HPDE6-E6E7 (cell line): ENCODE measurements around the gene SPOP.

ENCODE experiments used
- DNase-seq: peaks from one replicate; pipeline ENCODE4 v3.0.0; 2011; ENCODE audit warnings: missing footprints; ENCODE audit errors: extremely low spot score

Gene SPOP

DNA sequence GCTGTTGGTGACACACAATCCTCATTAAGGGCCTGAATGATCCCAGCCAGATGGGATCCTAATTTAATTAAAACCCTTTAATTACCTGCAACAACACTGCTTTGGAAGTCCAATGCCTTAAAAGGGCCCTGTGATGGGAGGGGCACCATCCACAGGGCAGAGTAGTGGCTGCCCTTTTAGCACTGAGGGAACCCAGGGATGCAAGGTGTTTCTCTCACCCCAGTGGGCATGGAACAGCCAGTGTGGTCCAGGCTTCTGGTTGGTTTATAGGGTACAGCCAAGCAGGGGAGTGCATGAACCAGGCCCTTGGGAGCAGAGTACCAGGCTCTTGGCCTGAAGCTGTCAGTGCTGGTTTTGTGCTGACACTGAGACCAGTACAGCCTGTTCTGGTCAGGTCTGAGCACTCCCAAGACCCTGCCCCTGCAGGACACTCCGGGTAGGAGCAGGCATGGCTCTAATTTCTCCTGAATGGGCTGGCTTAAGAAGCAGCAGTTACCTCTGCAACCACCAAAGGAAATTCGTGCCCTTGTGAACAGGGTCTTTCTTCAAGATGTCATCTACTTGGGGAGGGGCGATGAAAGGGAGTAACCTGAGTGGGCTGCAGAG, 92.4 kb downstream of the SPOP start:
- no peak for DNase-seq

DNA sequence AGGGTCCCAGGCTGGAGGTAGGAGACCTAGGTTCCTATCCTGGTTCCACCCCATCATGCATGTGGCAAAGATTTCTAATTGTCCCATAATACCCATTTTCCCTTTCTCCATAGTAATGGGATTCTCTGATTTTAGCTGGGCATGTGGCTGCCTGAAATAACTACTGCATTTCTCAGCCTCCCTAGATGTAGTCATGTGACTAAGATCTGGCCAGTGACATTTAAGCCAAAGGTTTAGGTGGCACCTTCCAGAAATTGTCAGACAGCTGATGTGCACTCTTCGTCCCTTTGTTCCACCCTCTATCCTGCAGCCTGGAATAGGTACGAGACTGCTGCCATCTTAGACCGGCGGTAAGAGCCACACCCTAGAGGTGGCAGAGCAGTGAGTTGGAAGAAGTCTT, 94.0 kb downstream of the SPOP start:
- no peak for DNase-seq

DNA sequence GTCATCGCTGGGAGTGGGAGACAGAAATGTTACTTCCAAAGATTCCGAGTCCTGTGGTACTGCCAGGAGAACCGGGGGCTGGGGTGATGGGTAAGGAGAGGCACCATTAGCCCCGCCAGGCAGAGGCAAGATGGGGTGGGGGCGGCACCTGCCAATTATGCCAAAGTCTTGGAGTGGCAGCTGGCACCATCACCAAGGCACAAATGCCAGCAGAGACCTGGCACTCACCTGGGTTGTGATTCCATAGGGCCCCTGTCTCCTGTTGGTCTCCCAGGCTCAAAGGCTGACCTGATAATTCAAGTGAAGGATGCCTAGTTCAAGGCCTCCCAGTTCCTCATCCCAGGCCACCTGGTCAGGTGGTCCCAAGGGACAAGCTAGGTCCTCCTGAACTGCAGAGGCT, 94.7 kb downstream of the SPOP start:
- DNase-seq, result no peak

DNA sequence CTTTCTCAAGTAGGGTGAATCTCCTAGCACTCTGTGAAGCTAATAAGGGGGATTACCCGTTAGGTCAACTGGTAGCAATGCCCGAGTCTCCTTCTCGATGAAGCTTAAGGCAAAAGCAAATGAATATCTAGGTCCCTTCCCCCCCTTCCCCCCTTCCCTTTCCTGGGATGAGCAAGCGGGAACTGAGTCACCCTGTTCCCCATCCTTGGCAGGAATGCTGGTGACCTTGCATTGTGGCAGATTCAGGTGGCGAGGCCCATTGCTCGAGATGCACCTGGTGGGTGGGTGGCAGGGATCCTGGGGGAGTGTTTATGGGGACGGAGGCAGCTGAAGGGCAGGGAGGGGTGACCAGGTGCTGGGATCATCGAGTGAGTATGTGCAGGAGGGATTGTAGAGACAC, 95.1 kb downstream of the SPOP start:
- no peak for DNase-seq

DNA sequence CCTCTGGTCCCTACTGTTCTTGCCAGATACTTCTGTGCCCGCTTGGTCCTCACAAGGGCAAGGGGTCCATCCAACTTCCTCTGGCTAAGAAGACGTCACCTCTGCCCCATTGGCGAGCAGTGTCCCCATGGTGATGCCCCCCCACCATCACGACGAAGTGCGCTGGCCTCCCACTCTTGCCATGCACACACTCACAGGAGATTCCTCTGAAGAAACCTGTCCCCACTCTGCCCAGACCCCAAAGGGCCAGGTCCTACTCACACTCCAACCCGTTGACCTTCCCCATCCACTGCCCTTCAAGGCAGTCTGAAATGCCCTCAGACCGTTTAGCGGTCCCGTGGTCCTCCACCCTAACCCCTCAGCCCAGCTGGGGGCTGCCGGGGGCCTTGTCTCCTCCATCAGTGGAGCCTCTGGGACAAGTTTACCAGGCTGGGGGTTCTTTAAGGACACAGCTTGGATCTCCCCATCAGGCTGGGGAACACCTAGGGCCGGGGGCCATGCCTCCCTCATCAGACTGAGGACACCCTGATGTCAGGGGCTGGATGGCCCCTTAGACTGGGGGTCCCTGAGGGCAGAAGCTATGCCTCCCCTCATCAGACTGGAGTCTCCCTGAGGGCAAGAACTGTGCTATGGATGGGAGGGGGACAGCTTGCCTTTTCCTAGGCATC, 95.7 kb downstream of the SPOP start:
- DNase-seq, result no peak

DNA sequence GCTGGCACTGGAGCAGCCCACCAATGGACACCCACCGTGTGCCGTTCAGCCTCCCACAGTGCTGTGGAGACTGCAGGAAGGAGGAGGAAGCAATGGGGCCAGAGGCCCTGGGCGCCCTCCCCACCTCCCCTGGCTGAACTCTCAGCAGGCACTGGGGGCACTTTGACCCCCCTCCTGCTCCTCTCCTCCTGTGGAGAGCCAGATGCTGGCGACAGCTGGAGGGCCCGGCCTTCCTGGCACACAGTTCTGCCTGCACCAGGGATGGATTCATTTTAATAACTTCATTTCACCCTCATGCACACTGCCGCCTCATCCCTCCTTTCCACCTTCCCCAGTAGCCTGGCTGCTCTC, 96.3 kb downstream of the SPOP start:
- no peak for DNase-seq

DNA sequence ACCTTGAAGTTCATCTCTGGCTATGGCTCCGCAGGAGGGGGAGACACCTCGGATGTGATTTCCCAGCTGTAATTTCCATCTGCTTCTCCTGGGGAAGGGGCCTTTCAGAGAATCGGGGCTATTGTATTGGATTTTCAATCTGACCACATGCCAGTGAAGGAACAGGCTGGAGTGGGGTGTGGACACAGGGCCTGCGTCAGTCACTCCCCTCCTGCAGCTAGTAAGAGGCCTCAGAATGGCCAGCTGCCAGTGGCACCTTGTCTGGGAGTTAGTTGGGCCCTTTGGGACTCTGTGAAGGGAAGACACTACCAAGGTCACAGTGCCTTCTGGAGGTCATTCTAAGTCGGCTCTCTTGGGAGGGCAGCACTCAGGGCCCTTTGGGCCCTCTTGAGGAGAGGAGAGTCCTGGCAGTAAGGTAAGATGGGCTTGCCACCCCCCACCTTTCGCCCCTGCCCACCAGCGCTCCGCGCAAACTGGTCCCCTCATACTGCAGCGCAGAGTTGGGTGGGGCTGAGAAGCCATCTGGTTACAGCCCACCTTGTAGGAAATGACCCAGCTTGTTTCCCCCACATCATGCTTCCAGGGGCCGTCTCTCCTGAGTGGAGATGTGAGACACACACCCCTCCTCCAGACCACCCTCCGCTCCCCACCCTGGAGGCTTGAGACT, 96.8 kb downstream of the SPOP start:
- no peak for DNase-seq

DNA sequence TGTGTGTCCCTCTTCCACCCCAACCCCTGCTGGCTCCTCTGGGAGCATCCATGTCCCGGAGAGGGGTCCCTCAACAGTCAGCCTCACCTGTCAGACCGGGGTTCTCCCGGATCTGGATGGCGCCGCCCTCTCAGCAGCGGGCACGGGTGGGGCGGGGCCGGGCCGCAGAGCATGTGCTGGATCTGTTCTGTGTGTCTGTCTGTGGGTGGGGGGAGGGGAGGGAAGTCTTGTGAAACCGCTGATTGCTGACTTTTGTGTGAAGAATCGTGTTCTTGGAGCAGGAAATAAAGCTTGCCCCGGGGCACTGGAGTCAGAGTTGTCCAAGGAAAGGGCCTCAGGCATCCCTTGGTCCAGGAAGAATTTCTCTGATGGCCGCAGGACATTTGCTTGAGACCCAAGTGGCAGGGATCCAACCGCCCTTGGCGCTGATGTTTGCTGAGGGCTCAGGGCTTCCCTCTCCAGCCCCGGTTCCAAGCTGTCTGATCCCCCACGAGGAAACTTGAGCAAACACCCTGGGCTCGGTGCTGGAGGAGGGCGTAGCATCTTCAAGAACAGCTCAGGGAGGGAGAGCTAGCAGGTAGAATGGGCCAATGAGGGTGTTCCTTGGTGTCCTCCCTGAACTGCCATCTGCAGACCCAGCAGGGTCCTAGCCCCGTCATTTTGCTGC, 97.7 kb downstream of the SPOP start:
- no peak for DNase-seq

DNA sequence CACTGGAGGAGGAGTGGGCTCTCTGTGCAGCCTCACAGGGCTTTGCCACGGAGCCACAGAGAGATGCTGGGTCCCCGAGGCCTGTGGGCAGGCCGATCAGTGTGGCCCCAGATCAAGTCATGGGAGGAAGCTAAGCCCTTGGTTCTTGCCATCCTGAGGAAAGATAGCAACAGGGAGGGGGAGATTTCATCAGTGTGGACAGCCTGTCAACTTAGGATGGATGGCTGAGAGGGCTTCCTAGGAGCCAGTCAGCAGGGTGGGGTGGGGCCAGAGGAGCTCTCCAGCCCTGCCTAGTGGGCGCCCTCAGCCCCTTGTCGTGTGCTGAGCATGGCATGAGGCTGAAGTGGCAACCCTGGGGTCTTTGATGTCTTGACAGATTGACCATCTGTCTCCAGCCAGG, 98.4 kb downstream of the SPOP start:
- DNase-seq, result no peak

DNA sequence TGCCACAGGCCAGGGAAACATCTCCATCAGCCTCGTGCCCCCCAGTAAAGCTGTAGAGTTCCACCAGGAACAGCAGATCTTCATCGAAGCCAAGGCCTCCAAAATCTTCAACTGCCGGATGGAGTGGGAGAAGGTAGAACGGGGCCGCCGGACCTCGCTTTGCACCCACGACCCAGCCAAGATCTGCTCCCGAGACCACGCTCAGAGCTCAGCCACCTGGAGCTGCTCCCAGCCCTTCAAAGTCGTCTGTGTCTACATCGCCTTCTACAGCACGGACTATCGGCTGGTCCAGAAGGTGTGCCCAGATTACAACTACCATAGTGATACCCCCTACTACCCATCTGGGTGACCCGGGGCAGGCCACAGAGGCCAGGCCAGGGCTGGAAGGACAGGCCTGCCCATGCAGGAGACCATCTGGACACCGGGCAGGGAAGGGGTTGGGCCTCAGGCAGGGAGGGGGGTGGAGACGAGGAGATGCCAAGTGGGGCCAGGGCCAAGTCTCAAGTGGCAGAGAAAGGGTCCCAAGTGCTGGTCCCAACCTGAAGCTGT, 98.9 kb downstream of the SPOP start:
- no peak for DNase-seq

DNA sequence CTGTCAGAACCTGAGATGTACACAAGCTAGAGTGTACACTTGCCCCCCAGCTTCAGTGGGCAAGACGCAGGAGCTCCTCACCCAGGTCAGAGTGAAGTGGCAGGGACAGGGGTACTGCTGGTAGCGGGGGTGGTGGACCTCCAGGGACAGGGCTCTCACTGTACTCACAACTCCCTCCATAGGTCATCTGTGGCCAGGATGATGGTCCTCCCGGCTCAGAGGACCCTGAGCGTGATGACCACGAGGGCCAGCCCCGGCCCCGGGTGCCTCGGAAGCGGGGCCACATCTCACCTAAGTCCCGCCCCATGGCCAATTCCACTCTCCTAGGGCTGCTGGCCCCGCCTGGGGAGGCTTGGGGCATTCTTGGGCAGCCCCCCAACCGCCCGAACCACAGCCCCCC, 99.5 kb downstream of the SPOP start:
- no peak for DNase-seq

DNA sequence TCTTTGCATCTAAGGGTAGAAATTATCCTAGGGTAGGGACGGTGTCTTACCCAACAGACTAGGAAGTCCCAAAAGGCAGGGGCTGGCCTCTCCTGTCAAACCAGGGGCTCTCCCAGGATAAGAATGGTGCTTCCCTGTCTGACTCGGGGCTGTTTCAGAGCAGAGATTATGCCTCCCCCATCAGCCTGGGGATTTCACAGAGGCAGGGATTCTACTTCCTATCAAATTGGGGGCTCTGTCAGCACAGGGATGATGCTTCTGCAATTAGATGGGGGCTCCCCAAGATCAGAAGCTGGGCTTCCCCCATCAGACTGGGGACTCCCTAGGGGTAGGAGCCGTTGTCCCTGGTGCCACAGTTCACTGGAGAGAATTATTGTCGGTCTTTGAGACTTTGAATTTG, 99.9 kb downstream of the SPOP start:
- no peak for DNase-seq

DNA sequence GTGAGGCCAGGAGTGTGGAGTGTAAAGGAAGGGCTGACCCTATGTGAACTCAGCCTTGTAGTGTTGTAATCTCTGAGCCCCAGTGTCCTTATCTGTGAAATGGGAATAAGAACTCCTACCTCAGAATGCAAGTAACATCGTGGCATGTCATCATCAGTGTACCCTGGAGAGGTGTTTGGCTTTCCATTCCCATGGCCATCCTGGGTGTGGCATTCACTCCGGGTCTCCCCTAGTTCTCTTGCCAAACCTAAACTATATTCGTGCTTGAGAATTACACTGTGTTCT, 100.3 kb downstream of the SPOP start:
- no peak for DNase-seq

DNA sequence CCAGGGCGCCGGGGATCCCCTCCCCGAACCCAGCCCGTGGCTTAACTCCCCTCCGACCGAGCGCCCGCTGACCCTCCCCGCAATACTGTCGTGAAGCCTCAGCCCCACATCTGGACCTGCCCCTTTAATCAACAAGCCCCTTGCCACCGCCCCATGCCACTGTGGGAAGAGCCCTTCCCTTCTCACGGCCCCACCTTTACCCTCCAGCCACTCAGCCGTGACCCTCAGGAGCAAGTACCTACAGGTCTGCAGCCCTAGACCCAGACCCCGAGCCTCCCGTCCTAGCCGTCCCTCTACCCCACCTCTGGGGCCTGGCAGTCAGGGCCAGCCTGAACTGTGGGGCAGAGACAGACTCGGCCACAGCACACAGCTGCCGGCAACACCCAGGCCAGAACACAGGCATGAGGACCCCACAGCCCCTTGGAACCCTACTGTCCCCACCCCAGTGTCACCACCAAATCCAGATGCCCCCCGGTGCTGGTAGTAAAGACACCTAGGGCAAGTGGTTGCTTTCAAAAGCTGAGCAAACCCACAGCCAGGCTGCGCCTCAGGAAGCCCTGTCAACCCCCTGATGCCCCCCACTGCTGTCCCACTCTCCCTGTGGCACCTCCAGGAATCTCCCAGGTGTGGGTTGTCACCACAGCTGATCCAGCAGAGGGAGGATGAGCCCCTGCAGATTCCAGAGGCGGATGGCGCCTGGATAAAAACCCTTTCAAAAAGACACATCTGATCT, 100.8 kb downstream of the SPOP start:
- no peak for DNase-seq

DNA sequence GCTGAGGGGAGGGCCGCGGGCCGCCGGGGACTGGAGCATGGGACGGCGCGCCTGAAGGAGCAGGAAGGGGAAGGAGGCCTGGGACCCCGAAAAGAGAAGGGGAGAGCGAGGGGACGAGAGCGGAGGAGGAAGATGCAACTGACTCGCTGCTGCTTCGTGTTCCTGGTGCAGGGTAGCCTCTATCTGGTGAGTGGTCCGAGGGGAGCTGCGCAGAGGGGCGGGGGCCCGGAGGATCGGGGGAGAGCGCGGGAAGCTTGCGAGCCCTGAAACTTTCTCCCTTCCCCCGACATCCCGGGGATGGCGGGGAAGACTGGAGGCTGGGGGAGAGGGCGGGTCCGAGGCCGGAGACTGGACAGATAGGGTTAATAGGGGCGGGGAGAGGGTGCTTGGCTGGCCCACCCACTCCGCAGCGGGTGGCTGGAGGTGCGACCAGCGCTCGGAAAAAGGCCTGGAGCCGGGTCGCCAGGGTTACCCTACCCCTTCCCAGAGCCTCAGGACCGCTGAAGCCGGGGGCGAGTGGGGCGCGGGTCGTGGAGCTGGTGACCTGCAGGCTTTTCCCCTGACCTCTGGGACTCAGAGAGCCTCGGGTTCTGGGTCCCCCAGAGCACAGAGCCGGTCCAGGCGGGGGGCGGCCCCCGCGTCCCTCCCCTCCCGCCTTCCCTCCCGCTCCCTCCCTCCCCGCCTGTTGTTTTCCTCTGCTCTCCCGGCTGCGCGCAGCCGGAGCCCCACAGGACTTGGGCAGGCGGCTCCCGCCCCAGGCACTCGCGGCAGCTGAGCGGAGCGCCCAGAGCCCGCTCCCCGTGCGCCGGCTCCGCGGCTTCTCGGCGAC, 101.6 kb downstream of the SPOP start:
- DNase-seq, result no peak

DNA sequence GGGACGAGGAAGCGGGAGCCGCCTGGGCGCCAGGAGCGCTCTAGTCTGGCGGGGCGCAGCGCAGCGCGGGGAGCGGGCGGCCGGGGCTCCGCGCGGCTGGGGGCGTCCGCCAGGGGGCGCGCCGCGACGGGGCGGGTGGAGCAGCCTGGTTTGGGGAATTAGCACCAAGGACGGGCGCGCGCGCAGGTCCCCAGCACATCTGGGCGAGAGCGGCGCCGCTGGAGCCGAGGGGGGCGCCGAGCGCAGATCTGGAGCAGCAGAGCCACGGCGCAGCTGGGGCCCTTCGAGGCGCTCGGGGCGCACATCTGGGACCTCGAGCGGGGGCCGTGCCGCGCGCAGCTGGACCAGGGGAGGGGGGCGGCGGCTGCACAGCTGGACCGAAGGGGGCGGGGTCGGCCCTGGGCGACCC, 102.2 kb downstream of the SPOP start, which contains the start of gene NXPH3:
NXPH3 (plus strand) TSS at position 193 of the 409 bp plus-strand sequence. CDS start 349 bp downstream, outside the sequence.
- no peak for DNase-seq

DNA sequence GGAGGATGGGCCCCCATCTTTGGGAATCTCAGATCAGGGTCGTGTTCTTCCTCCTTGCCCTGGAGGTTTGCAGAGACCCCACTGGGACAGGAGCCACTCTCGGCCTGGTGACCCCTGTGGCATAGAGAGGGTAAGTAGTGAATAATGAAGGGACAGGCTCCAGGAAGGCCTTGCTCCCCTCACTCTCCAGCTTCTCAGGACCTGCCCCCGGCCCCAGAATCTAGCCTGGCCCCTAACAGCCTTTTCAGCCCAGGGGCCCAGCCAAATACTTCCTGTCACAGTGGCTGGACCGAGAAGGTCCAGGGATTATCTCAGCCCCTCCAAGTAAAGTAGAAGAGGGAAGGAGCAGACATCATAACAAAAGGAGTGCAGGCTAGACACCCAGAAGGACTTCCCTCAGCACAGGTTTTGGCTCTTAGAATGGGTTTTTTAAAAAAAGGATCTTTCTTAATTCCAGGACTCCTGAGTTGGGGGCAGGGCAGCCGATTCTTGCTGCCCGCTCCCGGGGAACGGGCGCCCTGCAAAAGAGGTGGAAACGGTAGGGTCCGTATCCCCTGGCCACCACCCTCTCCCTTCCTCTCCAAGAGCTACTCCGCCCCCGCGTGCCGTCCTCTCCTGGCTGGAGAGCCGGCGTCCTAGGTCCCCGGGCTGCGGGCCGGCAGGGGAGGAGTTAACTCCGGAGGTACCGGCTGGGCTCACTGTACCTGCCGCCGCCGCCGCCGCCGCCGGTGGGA, 102.8 kb downstream of the SPOP start:
- DNase-seq, result no peak

DNA sequence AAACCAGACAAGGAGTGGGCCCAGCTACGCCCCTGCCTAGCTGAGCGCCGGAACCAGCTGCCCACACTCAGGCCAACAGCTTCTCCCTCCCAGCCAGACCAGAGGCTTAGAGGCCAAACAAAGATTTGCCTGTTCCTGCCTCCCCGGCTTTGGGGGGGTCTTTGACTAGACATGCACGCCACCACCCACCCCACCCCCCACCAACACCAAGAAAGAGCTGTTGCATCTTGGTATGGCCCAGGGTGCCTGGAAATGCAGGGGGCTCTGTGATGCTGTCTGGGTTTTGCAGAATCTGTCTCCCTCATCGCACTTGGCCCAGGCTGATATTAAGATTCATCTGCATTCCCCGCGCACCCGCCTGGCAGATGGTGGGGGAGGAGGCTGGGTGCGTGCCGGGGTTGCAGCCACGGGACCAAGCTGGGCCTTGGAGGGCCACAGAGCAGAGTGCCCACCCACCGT, 103.5 kb downstream of the SPOP start:
- DNase-seq, result no peak

DNA sequence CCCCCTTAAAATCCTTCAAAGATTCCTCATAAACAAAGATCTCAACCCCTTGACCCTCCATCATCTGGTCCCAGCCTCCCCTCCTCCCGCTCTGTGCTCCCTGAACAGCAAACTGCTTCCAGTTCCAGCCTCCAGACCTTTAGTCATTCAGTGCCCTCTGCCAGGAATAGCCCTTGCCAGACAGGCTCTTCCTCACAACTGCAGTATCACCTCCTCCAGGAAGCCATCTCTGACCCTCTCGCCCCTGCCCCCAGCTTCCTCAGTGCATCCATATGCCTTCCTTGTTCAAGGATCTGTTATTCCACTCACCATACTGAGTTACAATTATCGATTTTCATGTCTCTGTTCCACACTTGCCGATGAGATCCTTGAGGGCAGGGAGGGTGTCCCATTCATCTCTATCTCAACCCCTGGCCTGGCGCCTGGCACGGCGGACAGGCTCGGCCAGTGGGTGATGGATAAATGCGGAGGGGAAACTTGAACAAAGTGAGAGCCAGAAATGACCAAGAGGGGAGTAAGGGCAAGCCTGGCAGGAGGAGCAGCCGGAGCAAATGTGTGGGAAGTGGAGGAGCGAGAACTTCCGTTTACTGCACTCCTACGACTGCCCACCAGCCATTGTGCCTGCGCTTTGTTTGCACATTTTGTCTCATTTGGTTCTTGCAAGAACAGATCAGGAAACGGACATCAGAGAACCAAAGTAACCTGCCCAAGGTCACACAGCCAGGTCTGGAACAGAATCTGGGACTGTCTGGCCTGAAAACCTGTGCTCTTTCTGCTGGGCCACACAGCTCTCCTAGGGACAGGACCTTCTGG, 104.2 kb downstream of the SPOP start:
- DNase-seq, result no peak
